HG02981 (cell line): ENCODE data around the gene CERS6.
A peak's percentile ranks its signal among the peaks of the same experiment; 100 is the strongest.
"Not testable (repeated sequence)": the region's sequence is repeated elsewhere in the genome, so short reads cannot be mapped to it uniquely, and the experiment has no call there.

ENCODE experiments used
- ATAC-seq: cut with Tn5 transposase; IDR thresholded peaks from one replicate; pipeline ENCODE4 v1.9.1; 2021; ENCODE audit warnings: mild to moderate bottlenecking, moderate library complexity; ENCODE audit not compliant: unreplicated experiment

Gene CERS6

DNA sequence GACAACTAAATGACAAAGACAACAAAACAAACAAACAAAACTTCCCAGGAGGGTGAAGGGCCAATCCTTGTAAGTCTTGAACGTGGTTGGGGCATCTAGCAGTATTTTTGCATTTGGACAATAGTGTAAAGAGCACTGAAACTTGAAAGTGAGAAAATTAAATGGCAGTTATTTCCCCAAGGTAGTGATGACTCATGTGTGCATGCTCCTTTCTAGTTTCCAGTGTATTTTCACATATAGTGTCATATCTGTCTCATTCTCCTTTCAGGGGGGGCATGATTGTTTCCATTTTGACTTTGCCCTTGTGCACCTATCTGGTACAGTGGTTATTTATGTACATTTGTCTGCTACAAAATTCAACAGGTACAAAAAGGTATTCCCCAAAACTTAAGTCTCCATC, 39.5 kb downstream of the CERS6 start:
- peak; percentile 84 for ATAC-seq

DNA sequence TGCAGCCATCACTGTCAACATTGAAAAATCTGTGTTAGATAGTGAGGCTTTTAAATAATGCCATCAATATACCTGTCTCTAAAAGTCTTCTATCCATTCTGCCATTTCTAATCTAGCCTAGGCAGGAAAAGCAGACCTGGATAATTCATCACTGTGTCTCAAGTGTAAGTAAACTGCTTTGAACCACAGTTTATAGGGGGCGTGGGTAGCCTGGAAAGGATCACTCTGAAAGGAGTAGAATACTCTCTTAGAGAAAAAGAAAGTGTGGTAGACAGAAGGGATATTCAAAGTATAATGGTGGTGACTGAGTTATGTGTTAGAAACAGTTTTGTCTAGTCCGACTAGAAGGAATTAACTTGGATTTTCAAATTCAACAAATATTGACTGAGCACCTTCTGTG, 40.8 kb downstream of the CERS6 start:
- no peak for ATAC-seq

- no peak for ATAC-seq
Observed at GRCh38 chr2:168499500-168499899, 43.4 kb downstream of the CERS6 start.

- no peak for ATAC-seq
Observed at GRCh38 chr2:168500516-168500915, 44.4 kb downstream of the CERS6 start.

- no peak for ATAC-seq
Observed at GRCh38 chr2:168501466-168502065, 45.5 kb downstream of the CERS6 start.

DNA sequence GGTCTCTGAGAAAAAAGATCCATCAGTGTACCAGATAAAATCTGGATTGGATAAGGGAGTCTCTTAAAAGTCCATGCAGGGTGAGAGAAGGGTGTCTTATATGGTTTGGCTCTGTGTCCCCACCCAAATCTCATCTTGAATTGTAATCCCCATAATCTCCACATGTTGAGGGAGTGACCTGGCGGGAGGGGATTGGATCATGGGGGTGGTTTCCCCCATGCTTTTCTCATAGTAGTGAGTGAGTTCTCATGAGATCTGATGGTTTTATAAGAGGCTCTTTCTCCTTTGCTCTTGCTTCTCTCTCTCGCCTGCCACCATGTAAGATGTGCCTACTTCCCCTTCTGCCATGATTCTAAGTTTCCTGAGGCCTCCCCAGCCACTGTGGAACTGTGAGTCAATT, 46.8 kb downstream of the CERS6 start:
- ATAC-seq, result not testable (repeated sequence)

DNA sequence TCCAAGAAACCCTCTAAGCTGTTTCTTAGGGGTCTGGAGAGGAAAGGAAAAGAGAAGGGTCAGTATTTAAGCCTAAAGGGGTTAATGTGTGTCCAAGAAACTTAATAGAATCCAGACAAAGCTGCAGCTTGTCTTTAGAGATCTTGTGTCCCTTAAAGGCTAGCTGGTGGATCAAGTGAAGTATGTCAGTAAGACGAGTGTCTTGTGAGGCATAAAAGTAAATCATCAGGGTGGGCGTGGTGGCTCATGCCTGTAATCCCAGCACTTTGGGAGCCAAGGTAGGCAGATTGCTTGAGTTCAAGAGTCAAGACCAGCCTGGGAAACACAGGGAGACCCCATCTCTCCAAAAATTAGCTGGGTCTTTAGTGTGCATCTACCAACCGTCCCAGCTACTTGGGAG, 47.8 kb downstream of the CERS6 start:
- no peak for ATAC-seq

DNA sequence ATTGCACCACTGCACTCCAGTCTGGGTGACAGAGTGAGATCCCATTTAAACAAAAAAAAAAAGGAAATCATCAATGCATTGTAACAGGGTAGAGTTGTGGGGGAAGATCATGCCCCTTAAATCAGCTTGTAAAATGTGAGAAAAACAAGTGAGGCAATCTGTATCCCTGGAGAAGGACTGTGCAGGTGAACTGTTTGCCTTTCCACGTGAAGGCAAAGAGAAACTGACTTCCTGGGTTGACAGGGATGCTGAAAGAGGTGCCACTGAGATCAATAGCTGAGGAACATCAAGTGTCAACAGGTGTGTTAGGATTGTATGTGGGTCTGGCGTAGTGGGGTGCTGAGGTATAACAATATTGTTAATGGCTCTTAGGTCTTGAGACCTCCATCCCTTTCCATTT, 48.3 kb downstream of the CERS6 start:
- no peak for ATAC-seq

DNA sequence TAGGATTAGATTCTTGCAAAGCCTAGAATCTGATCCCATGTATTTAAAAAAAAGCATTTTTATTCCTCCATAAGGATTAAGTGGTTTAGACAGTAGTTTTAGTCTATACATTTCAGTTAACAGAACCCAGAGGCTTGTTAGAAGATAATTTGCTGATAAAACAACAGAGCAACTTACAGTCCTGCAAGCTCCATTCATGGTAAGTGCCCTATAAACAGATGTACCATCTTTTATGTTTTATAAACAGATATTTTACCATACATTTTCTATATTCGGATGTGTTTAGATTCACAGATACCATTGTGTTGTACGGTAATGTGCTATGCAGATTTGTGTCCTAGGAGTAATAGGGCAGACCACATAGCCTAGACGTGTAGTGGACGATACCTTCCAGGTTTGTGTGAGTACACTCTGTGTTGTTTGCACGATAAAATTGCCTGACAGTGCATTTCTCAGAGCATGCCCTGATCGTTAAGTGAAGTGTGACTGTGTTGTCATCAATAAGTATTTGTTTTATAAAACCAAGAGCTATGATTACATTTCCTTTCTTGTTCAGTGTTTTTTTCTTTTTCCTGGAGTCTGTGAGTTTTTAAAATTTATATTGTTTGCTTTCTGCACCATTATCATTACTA, 54.2 kb downstream of the CERS6 start:
- no peak for ATAC-seq

DNA sequence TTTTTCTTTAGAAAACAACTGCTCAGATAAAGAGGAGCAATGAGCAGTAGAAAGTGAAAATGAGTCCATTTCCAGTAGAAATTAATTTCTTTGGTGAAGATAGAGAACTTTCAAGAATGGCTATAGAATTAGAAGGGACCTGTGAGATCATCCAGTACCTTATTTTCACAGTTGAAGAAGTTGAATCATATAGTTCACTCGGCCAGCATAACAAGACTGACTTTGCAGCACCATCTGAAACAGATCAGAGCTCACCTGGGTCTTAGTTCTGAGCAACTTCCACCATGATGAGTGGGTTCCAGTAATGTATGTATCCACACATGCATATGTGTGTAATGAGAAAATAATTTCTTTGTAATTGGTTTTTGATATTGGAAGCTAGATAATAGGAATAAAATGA, 58.6 kb downstream of the CERS6 start:
- ATAC-seq, result no peak

DNA sequence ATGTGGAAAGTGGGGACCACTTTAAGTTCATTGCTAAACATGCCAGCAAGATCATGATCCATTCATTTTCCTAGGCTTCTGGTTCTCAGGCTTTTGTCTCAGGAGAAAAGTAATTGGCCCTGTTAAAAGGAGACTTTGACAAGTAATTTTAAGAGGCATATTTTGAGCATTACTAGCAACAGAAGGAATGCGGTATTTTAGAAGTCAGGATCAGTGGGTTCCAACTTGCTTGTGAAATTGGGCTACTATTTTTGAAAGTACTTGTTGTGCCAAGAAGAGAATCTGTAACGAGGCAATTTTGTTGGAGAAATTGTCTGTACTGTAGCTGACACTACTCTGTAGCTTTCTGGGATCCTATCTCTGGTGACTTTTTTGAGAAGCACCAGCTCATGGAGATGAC, 59.4 kb downstream of the CERS6 start:
- no peak for ATAC-seq

- ATAC-seq, result no peak
Observed at GRCh38 chr2:168517816-168518215, 61.7 kb downstream of the CERS6 start.

GRCh38 chr2:168518555-168519066, 62.5 kb downstream of the CERS6 start:
- ATAC-seq, result no peak

DNA sequence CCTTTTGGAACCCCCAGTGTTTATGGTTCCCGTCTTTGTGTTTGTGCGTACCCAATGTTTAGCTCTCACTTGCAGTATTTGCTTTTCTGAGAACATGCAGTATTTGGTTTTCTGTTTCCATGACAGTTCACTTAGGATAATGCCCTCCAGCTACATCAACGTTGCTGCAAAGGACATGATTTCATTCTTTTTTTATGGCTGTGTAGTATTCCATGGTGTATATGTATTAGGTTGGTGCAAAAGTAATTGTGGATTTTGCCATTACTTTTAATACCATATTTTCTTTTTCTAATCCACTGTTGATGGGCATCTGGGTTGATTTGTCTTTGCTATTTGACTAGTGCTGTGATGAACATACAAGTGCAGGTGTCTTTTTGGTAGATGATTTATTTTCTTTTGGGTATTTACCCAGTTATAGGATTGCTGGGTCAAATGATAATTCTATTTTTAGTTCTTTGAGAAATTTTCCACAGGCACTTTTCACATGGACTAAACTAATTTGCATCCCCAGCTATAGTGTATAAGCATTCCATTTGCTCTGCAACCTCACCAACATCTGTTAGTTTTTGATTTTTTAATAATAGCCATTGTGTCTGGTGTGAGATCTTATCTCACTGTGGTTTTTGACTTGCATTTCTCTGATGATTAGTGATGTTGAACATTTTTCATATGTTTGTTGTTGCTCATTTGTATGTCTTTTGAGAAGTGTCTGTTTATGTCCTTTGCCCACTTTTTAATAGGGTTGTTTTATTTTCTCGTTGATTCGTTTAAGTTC, 63.6 kb downstream of the CERS6 start:
- ATAC-seq, result peak; percentile 39

DNA sequence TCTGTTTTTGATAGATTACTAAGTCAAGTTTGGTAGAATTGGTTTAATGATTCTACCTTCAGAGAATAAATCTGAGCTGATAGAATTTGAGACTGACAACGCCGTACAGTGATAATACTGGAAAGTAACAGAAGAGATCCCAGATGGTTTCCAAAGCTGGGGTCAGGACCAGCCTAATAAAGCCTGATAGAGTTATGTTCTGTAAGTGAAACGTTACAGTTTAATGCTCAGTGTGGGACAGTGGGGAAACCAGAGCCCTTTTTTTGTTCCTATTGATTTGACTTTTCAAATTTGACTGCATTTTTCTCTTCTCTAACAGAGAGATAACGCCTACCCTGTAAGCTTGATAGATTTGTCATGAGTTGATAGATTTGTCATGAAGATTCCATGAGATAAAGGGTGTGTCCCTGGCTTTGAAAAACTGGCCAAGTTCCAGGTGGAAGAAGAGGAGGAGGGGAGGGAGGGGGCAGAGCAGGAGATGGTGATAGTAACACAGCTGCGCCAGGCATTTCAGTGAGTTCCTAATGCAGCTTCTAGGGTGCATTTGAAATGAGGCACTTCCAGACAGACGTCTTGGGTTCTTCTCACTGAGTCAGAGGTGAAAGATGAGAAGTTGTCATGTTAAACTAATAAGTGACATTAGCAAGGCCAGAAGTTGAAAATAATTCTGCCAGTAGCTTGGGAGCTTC, 65.1 kb downstream of the CERS6 start:
- no peak for ATAC-seq

- ATAC-seq, result no peak
Observed at GRCh38 chr2:168522446-168522845, 66.4 kb downstream of the CERS6 start.

GRCh38 chr2:168524005-168524404, 67.9 kb downstream of the CERS6 start:
- ATAC-seq, result no peak

DNA sequence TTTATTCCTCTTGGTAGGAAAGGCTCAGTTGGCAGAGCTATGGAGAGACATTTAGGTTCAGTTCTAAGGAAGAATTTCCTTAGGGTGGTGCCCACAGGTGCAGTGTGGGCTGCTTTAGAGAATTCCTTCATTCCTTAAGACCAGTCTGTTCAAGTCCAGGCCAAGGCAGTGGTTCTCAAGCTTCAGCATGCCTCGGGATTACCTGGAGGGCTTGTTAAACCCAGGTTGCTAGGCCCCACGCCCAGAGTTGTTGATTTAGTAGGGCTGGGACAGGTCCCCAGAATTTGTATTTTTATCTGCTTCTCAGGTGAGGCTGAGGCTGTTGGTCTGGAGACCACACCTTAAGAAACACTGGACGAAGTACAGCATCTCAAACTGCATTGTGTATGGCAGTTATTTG, 68.9 kb downstream of the CERS6 start:
- no peak for ATAC-seq

- ATAC-seq, result no peak
Observed at GRCh38 chr2:168525716-168526446, 69.8 kb downstream of the CERS6 start.

DNA sequence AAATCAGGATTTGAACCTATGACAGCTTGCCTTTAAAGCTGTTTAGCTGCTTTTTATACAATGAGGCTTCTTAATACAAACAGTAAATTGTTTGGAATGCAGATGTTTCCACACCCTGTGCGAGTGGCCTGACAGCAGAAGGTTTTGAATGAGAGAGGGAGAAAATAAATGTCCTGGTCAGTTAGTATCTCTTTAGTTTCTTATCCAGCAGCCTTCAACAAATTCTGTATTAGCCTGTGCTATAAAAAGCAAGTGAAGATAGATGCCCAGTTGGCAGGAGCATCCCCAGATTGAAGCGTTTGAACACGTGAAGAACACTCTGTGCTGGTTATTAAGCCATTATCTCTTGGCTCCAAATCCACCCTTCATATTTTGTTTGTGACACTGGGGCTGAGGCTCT, 70.6 kb downstream of the CERS6 start:
- ATAC-seq, result no peak

DNA sequence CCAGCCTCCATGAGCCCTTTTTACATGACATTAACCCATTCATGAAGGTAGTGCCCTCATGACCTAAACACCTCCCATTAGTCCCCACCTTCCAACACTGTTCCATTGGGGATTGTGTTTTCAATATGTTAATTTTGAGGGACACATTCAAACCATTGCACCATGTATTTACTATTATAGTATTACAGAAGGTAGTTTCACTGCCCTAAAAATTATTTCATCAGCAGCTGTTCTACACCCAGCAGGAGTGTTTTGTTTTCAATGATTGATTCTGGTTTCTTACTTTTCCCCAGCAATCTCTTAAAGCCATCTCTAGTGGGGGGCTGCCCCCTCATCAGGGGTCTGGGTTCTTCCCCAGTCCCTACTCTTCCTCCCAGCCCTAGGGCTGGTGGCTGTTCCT, 71.9 kb downstream of the CERS6 start:
- ATAC-seq, result no peak
